Stimulated activated CD8-positive, alpha-beta memory T cell treated with anti-CD3 and anti-CD28 coated beads, Interleukin-4, amount 100 ng/mL, for 4 hours (primary cell): ENCODE measurements around the gene DGKI.
"Not testable (repeated sequence)": the region's sequence is repeated elsewhere in the genome, so short reads cannot be mapped to it uniquely, and the experiment has no call there.

Source experiments
- DNase-seq, 2 donors: peaks; one replicate each; pipeline ENCODE4 v3.0.0-alpha.2; 2020; ENCODE audit warnings: low read depth in 2 of 2, low spot score in 1 of 2

Gene DGKI

DNA sequence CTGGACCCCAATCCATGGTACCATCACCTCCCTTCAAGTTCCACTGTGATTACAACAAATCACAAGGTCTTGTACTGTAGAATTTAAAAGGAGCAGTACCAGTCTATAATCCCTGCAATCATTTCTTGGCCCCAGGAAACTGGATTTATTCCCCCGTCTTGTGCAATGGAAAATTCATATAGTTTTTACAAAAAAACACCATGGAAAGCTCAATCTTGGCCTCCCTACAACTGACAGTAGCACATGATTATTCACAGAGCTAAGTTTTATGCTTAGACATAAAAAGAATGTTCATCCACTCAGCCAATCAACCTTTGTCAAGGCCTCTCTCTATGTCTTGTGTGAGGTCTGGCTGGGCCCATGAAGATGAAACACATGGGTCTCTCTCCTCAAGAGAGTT, 10.2 kb downstream of the DGKI start:
- DNase-seq = no peak

DNA sequence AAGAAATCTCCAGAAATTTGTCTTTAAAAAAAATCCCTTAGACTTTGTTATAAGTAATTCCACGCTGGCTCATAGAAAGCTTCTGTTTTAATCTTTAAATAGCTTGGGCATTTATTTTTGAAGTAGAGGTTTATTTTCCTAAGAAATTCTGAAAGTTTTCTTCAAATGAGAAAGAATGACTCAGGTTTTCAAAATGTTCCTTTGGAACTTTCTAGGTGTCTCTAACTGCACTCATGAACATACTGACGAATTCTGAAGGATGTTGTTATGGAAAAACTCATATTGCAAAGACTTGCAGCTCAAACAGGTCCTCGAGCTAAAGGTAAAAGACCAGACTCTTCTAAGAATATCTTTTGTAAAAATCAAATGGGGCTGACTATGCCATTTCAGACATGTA, 10.7 kb downstream of the DGKI start:
- no peak for DNase-seq

DNA sequence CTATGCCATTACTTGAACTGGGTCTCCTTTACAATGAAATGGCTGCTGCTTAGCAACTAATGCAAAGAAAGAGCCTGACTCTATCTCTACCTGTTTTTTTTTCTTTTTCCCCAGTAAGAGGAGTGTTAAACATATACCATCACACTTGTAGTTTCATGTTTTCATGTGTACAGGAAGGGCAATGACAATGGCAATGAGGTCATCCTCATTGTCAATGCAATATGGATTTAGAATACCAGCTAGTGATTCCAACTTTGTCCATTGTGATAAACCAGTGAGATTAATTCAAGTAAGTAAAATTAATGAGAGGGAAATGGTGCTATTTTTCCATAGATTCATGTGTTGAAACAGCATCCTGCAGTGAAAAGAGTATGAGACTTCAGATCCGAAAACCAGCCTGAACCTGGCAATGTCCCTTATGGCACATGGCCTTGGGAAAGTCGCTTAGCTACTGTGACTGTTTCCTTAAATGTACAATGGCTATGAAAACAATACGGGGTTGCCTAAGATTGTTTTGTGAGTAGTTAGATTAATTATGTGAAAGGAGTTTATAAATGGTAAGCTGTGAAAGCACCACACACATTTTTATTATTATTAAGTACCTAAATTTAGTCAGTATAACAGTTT, 11.2 kb downstream of the DGKI start:
- no peak for DNase-seq

GRCh38 chr7:137834552-137834951, 12.2 kb downstream of the DGKI start:
- no peak for DNase-seq

- DNase-seq = not testable (repeated sequence)
Measured at GRCh38 chr7:137832990-137833389, 13.8 kb downstream of the DGKI start.

DNA sequence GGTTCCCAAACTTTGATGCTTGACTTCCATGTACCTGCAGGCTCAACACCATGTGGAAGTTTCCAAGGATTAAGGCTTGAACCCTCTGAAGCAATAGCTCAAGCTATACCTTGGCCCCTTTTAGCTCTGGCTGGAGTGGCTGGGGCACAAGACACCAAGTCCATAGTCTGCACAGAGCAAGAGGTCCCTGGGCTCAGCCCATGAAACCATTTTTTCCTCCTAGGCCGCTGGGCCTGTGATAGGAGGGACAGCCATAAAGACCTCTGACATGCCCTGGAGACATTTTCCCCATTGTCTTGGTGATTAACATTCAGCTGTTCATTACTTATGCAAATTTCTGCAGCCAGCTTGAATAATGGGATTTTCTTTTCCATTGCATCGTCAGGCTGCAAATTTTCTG, 14.4 kb downstream of the DGKI start:
- DNase-seq = no peak

- DNase-seq = not testable (repeated sequence)
Measured at GRCh38 chr7:137831555-137831954, 15.2 kb downstream of the DGKI start.

GRCh38 chr7:137829337-137829992, 17.3 kb downstream of the DGKI start:
- DNase-seq = no peak

DNA sequence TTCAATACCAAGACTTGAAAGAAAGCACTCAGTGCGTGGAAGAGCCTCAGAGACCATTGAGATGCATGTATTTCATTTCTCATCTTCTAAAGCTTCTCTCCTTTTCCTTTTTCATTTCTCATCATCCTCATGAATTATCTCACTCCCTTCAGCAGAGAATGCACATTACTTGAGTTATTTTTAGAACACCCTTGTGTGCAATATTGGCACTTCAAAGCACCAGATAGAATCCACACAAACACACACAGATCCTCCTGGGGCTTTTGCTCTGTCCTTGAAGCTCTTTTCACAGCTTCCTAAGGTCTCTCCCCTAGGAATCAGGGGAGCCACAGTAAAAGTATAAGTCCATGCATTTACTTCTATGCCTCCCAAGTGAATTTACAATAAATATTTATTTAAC, 18.3 kb downstream of the DGKI start:
- DNase-seq = no peak

DNA sequence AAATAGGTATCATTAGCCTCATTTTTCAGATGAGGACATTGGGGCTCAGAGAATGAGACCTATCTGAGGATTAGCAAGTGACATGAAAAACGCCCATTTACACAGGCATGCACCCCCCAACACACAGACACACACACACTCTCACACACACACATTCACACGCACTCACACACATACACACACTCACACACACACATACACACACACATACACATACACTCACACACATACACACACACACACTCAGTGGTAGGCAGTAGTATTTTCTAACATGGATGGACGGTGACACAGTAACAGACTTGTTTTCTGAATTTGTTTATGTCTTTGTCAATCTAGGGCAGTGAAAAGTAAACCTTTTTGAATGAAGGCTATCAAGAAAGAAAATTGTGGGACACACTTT, 21.3 kb downstream of the DGKI start:
- no peak for DNase-seq

DNA sequence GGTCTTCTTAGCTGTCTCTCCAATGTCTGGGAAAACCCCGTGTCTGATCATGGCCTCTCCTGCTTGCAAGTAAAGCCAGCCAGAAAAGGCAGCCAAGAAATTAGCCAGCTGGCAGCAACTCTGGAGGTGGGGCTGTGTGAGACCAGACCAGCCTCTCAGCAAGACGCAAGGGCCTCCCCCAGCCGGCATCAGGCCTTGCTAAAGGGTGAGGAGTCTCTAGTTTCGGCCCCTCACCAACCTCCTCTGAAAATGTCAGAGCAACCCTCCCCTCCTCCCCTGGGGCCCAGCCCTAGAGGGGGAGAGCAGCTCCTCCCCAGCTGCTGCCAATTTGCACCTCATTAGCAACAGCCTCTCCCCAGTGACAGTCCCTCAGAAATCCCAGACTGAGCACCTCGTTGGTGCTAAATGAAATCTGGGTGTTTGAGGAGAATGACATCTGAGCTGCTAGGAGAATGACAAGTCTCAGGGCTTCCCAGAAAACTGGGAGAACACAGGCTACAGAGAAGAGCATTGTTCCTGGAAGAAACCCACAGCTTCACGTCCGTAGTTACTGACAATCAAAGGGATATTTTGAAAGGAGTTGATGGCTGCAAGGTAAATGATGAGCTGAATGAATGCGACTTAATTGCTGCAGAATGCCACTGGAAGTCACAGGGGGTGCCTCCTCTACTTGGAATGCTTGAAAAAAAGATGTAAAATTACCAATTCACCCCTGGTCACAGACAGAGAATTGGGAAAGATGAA, 25.9 kb downstream of the DGKI start:
- no peak for DNase-seq

GRCh38 chr7:137820156-137820555, 26.6 kb downstream of the DGKI start:
- DNase-seq = no peak

GRCh38 chr7:137818036-137818435, 28.7 kb downstream of the DGKI start:
- DNase-seq = no peak

DNA sequence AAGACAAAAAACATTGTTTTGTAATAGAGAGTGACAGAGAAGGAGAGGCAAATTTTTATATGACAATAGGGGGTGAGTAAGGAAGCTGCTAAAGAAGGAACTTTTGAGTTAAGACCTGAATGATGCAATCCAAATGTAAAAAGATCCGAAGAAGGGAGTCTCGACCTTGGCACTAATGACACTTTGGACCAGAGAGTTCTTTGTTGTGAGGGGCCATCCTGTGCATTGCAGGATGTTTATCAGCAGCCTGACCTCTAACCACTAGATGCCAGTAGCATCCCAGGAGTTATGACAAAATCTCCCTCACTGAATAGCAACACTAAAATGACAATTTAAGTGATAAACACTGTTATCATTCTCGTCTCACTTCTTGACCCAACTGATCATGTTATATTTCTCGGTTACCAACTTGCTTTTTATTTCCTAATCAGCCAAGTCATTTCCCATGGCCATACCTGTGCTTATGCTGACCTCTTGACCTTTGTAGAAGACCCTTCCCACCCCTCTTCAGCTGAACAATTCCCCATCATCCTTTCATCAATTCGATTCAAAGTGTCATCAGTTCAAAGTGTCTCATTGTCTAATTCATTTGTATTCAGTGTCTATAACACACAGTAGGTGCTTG, 30.0 kb downstream of the DGKI start:
- no peak for DNase-seq

DNA sequence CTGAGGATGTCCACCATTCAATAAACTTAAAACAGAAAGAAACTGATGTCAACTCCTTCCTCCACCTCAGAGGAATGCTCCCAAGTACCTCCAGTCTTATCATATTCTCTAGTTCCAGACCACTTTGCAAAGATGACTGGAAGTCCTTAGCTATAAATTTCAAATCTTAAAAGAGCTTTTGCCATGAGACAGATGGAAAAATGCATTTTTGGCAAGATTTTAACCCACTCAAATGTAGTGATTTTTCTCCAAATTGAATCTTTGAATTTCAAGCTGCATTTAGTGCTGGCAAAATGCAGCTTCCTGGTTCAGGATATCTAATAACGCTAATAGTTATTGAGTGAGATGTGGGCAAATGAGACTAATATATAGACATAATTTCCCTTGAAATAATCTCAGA, 33.2 kb downstream of the DGKI start:
- no peak for DNase-seq

- no peak for DNase-seq
Measured at GRCh38 chr7:137810248-137810647, 36.5 kb downstream of the DGKI start.

DNA sequence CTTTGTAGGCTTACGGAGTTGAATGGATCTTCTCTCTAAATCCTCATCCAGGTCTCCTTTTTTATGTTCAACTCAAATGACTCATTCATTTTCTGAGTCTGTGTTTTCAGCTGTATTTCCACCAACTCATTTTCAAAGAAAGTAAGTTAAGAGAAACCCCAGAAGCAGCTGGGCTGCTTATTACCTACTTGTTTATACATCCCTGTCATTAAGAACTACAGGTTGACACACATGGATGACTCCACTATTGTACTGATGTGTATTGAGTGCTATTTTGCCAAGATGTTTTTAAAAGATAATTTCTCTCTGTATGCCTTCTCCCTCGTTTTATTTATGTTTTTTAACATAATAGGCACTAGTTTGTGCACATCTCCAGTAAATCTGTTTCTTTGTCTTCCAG, 41.9 kb downstream of the DGKI start:
- no peak for DNase-seq

- DNase-seq = no peak
Measured at GRCh38 chr7:137801491-137801890, 45.3 kb downstream of the DGKI start.

- no peak for DNase-seq
Measured at GRCh38 chr7:137801003-137801402, 45.8 kb downstream of the DGKI start.

DNA sequence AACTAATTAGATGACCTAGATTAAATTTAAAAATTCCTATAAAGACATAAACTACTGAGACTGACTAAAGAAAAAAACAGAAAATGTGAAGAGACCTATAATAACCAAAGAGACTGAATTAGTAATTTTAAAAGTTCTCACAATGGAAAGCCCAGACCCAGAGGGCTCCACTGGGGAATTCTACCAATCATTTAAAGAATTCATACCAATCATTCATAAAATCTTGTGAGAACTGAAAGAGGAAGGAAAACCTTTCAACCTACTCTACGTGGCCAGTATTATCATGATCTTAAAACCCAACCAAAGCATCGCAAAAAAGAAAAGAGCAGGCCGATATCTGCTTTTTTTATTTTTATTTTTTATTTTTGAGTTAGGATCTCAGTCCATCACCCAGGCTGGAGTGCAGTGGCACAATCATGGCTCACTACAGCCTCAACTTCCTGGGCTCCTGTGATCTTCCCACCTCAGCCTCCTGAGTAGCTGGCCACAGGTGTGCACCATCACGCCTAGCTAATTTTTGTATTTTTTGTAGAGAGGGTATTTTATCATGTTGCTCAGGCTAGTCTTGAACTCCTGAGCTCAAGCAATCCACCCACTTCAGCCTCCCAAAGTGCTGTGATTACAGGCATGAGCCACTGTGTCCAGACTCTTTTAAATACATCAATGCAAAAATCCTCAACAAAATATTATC, 48.6 kb downstream of the DGKI start:
- DNase-seq = no peak

GRCh38 chr7:137795211-137795610, 51.6 kb downstream of the DGKI start:
- DNase-seq = no peak
